ENCODE data around the gene TTYH1.
A peak's percentile ranks its signal among the peaks of the same experiment; 100 is the strongest.

Gene TTYH1

GRCh38 chr19:54448774-54449700 lies 33.8 kb downstream of the TTYH1 start, which contains the start of gene LENG8:
TSS of gene LENG8 (plus strand) at chr19:54449199. CDS start at chr19:54451345, 2,146 bp downstream.
- TF ChIP-seq PPARA (CRISPR knock-in tag; IDR thresholded peaks at IDR 0.05; ENCODE audit: borderline replicate concordance) (no peak), ARNTL (CRISPR knock-in tag; IDR thresholded peaks at IDR 0.05; ENCODE audit: borderline replicate concordance, low read depth) (no peak), ZNF565 (CRISPR knock-in tag; conservative IDR thresholded peaks at IDR 0.05; ENCODE audit: low read depth) (0 out of 2 replicates have a peak, but pooled peaks have one; percentile 45), TSHZ2 (CRISPR knock-in tag; IDR thresholded peaks at IDR 0.05) (0 out of 2 replicates have a peak, but pooled peaks have one; percentile 34)
- peak; percentile 91 for ATAC-seq

GRCh38 chr19:54449701-54450069 lies 34.4 kb downstream of the TTYH1 start:
- ATAC-seq = no peak
- TF ChIP-seq CSDC2 (CRISPR knock-in tag; IDR thresholded peaks at IDR 0.05) (no peak), PPARA (CRISPR knock-in tag; IDR thresholded peaks at IDR 0.05; ENCODE audit: borderline replicate concordance) (no peak), ESRRG (CRISPR knock-in tag; IDR thresholded peaks at IDR 0.05) (no peak), TOX (CRISPR knock-in tag; IDR thresholded peaks at IDR 0.05; ENCODE audit: borderline replicate concordance) (no peak), PATZ1 (CRISPR knock-in tag; IDR thresholded peaks at IDR 0.05; ENCODE audit: borderline replicate concordance) (no peak), TCF4 (CRISPR knock-in tag; IDR thresholded peaks at IDR 0.05; ENCODE audit: borderline replicate concordance) (no peak), ISL1 (CRISPR knock-in tag; IDR thresholded peaks at IDR 0.05) (no peak), ARNTL (CRISPR knock-in tag; IDR thresholded peaks at IDR 0.05; ENCODE audit: borderline replicate concordance, low read depth) (no peak), CSRNP3 (CRISPR knock-in tag; IDR thresholded peaks at IDR 0.05) (no peak), ZNF8 (CRISPR knock-in tag; IDR thresholded peaks at IDR 0.05) (no peak), RARB (CRISPR knock-in tag; IDR thresholded peaks at IDR 0.05) (no peak), ZFP3 (CRISPR knock-in tag; IDR thresholded peaks at IDR 0.05) (no peak), OSR1 (CRISPR knock-in tag; IDR thresholded peaks at IDR 0.05) (no peak), ZNF565 (CRISPR knock-in tag; conservative IDR thresholded peaks at IDR 0.05; ENCODE audit: low read depth) (no peak), ZC3H10 (CRISPR knock-in tag; IDR thresholded peaks at IDR 0.05) (no peak), CREB5 (CRISPR knock-in tag; IDR thresholded peaks at IDR 0.05; ENCODE audit: low read depth) (no peak), TSHZ2 (CRISPR knock-in tag; IDR thresholded peaks at IDR 0.05) (no peak), ZNF70 (CRISPR knock-in tag; IDR thresholded peaks at IDR 0.05) (no peak), POU6F1 (CRISPR knock-in tag; IDR thresholded peaks at IDR 0.05; ENCODE audit: borderline replicate concordance, low read depth) (no peak)
